Thoracic aorta (tissue), 2 donors: Measurements from ENCODE around the gene AJM1. TPM values are rescaled to one million over a fixed set of nuclear protein-coding genes. Genes with fewer than 3 reads are reported as not detected.
"Not testable (repeated sequence)": the region's sequence is repeated elsewhere in the genome, so short reads cannot be mapped to it uniquely, and the experiment has no call there.

ENCODE experiments used
- ATAC-seq: fragments of 150-250 bp; one replicate; pipeline ENCODE4 v1.8.0; 2017; ENCODE audit warnings: low read depth; ENCODE audit not compliant: insufficient number of reproducible peaks, low FRiP score
- DNase-seq: peaks from one replicate; pipeline ENCODE4 v3.0.0-alpha.2; 2020; ENCODE audit warnings: low spot score
- H3K27ac ChIP-seq, 2 donors: fragments of 200-600 bp; sonication (generic); 1 replicate in 1 of 2; 2 replicates in 1 of 2; pipeline ENCODE4 v1.5.1; 2016; ENCODE audit warnings: mild to moderate bottlenecking in 2 of 2, moderate library complexity in 2 of 2
- H3K27me3 ChIP-seq: fragments of 200-600 bp; sonication (generic); replicated peaks from 2 replicates; pipeline ENCODE4 v1.6.0; 2016; ENCODE audit warnings: mild to moderate bottlenecking; ENCODE audit not compliant: insufficient read depth
- H3K36me3 ChIP-seq: fragments of 200-600 bp; sonication (generic); one replicate; pipeline ENCODE4 v1.5.1; 2016
- H3K4me1 ChIP-seq, 2 donors: fragments of 200-600 bp; sonication (generic); 1 replicate in 1 of 2; 2 replicates in 1 of 2; pipeline versions ENCODE4 v1.5.1 to v1.6.0; 2016; ENCODE audit warnings: low read depth in 2 of 2, mild to moderate bottlenecking in 1 of 2; ENCODE audit not compliant: control insufficient read depth in 1 of 2
- H3K4me3 ChIP-seq: fragments of 200-600 bp; sonication (generic); 2 replicates; pipeline ENCODE4 v1.5.1; 2016; ENCODE audit warnings: mild to moderate bottlenecking
- H3K9me3 ChIP-seq: fragments of 200-600 bp; sonication (generic); 2 replicates; pipeline ENCODE4 v1.5.1; 2016
- CTCF ChIP-seq: fragments of 200-600 bp; sonication (generic); IDR thresholded peaks from one replicate; pipeline ENCODE4 v1.5.1; 2019; ENCODE audit warnings: antibody characterized with exemption
- total RNA-seq, 2 donors: library from RNA; depleted of rRNA; stranded (reverse); fragments of >200 nt; gene quantifications; one replicate each; pipeline versions ENCODE4 v1.1.0 to v1.2.3, GENCODE V29; 2016

AJM1 gene
- total RNA-seq, 2 donors from 2014 or later, result 7.3 to 9.2 TPM

DNA sequence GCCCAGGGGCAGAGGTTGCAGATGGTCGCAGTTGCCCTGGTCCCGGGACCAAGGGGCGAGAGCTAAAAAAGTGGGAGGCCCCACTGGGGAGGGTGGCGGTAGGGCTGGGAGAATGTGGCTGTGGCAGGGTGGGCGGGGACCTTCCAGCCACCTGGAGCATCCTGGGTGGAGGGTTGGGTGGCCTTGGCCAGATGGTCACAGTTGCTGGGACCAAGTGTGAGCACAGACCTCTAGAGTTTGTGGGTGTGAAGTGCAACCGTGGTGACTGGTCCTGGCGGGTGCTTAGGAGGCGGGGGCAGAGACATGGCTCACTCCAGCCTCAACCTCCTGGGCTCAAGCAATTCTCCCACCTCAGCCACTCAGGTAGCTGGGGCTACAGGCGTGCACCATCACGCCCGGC lies 38.4 kb downstream of the AJM1 start:
- H3K27me3 ChIP-seq, result no peaks in the 10 kb centered on the region
- no peak overlapping the region for H3K4me3 ChIP-seq
- DNase-seq, result no peak
- no peak overlapping the region for H3K27ac ChIP-seq
- H3K9me3 ChIP-seq, result no peaks in the 10 kb centered on the region
- ATAC-seq, result no peak
- H3K36me3 ChIP-seq, result no peaks in the 10 kb centered on the region
- peaks cover 0 to 17% of the 10 kb centered on the region in 2 donors for H3K4me1 ChIP-seq
- TF ChIP-seq CTCF, result no peak

DNA sequence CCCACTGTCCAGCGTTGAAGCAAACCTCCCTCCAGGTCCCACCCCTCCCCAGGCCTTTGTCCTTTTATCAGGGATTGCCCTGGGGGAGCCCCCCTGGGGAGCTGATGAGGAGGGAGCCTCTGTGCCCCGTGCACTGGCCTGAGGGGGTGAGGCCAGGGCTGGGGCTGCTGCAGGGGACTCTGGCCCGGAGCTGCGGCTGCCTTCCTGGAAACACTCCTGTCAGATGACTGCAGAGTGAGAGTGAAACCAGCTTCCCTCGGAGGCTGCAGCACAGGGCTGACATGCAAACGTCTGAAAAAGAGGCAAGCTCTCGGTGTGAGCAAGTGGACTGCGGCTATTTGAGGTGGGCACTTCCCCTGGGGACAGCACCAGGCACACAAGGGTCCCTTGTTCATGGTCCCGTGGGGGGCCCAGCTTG lies 39.4 kb downstream of the AJM1 start:
- ATAC-seq, result no peak
- H3K9me3 ChIP-seq, result no peaks in the 10 kb centered on the region
- TF ChIP-seq CTCF, result no peak
- peak overlapping the region; percentile 47 for H3K4me3 ChIP-seq
- H3K27me3 ChIP-seq, result no peaks in the 10 kb centered on the region
- no peaks in the 10 kb centered on the region for H3K36me3 ChIP-seq
- DNase-seq, result no peak
- no peak overlapping the region for H3K27ac ChIP-seq
- H3K4me1 ChIP-seq, result peaks cover 0 to 19% of the 10 kb centered on the region in 2 donors

GRCh38 chr9:136882109-136882946 lies 40.0 kb downstream of the AJM1 start:
- H3K27me3 ChIP-seq, result no peaks in the 10 kb centered on the region
- no peak for ATAC-seq
- H3K4me3 ChIP-seq, result peak overlapping the region; percentile 47
- no peak for DNase-seq
- no peaks in the 10 kb centered on the region for H3K9me3 ChIP-seq
- no peaks in the 10 kb centered on the region for H3K36me3 ChIP-seq
- no peak overlapping the region for H3K27ac ChIP-seq
- H3K4me1 ChIP-seq, result peaks cover 0 to 24% of the 10 kb centered on the region in 2 donors
- TF ChIP-seq CTCF, result no peak

DNA sequence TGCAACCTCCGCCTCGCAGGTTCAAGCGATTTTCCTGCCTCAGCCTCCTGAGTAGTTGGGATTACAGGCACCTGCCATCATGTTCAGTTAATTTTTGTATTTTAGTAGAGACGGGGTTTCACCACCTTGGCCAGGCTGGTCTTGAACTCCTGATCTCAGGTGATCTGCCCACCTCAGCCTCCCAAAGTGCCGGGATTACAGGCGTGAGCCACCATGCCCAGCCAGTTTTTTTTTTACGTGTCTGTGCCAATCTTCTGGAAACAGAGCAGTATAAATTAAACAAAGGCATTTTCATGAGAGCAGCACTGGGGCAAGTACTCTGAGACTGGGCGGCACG lies 40.6 kb downstream of the AJM1 start:
- H3K27ac ChIP-seq, DNase-seq, H3K4me3 ChIP-seq, H3K27me3 ChIP-seq, H3K36me3 ChIP-seq, ATAC-seq, H3K9me3 ChIP-seq: not testable (repeated sequence)
- H3K4me1 ChIP-seq, result peaks cover 3 to 27% of the 10 kb centered on the region in 2 donors

DNA sequence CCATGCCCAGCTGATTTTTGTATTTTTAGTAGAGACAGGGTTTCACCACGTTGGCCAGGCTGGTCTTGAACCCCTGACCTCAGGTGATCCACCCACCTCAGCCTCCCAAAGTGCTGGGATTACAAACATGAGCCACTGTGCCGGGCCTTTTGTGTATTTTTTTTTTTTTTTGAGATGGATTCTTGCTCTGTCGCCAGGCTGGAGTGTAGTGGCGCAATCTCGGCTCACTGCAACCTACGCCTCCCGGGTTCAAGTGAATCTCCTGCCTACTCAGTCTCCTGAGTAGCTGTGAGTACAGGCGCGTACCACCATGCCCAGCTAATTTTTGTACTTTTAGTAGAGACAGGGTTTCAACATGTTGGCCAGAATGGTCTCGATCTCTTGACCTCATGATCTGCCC lies 41.4 kb downstream of the AJM1 start:
- not testable (repeated sequence) for DNase-seq, H3K27me3 ChIP-seq, ATAC-seq, H3K36me3 ChIP-seq, H3K9me3 ChIP-seq, H3K4me3 ChIP-seq, H3K27ac ChIP-seq
- peaks cover 3 to 27% of the 10 kb centered on the region in 2 donors for H3K4me1 ChIP-seq

DNA sequence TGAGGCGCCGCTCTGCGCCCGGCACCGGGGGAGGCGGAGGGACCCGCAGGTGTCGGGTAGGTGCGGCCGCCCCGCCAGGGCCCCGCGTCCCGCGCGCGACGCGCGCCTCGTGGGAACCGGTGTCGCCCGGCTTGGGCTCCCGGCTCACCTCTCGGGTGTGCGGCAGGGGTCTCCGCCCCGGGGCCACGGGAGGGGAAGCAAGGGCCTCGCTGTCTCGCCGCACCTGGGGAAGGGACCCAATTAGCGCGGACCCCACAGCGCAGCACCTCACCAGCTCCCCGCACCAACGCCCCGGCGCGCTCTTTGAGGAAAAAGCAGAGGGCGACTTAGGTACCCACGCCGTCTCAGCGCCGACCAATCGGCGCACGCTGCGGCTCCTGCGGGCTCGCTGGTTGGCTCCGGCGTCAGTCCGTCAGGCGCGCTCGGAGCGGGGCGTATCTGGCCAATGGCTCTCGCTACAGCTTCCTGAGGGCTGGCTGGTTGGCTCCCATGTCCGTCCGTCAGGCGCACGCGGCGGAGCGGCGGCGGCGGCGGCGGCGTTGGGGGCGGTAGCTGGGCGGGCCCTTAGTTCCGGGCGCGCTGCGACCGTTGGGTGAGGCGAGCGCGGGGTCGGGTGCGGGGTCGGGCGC lies 43.8 kb downstream of the AJM1 start, which contains the start of gene TRAF2:
TSS of gene TRAF2 (plus strand) at position 567 of the 629 bp plus-strand sequence. CDS start 12,225 bp downstream, outside the sequence.
- no peak for TF ChIP-seq CTCF
- Histone ChIP-seq H3K9me3 (no peaks in the 10 kb centered on the region), H3K27ac (peak within 1 kb of the TSS; percentile 29 to 56), H3K4me1 (peaks cover 3 to 27% of the 10 kb centered on the region in 2 donors), H3K27me3 (no peaks in the 10 kb centered on the region), H3K4me3 (peak within 1 kb of the TSS; percentile 74), H3K36me3 (no peaks in the 10 kb centered on the region)
- DNase-seq, result peak; percentile 83
- peak; percentile 97 for ATAC-seq
